NCI-H2171 (cell line): ENCODE measurements around the gene PI4KA.
"Not testable (repeated sequence)": the region's sequence is repeated elsewhere in the genome, so short reads cannot be mapped to it uniquely, and the experiment has no call there.

Experiments used
- DNase-seq: peaks from one replicate; lab custom pipeline; 2025; lab: John Stamatoyannopoulos, UW

Gene PI4KA

GRCh38 chr22:20776624-20777405 lies 81.8 kb downstream of the PI4KA start:
- no peak for DNase-seq

GRCh38 chr22:20775342-20775895 lies 83.2 kb downstream of the PI4KA start:
- no peak for DNase-seq

DNA sequence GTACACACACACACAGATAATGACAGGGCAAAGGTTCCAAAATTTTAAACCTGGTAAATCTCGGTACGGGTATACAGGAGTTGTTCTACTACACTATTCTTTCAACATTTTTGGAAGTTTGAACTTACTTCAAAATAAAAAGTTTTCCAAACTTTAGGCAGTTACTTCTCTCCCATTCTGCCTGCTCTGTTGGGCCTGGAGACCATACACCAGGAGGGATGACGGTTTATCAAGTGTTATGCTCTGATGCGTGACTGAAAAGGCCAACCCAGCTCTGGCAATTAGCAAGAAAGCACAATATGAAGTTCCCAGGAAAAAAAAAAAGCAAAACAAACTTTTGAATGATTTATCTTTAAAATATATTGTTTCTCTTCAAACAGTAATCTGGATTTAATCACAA lies 83.7 kb downstream of the PI4KA start:
- no peak for DNase-seq

GRCh38 chr22:20773793-20774212 lies 84.8 kb downstream of the PI4KA start, which contains the start of gene SERPIND1:
TSS of gene SERPIND1 (plus strand) at chr22:20774113. CDS start at chr22:20779313, 5,200 bp downstream.
- no peak for DNase-seq

- DNase-seq, result no peak
Observed at GRCh38 chr22:20771918-20772625, 86.5 kb downstream of the PI4KA start.

DNA sequence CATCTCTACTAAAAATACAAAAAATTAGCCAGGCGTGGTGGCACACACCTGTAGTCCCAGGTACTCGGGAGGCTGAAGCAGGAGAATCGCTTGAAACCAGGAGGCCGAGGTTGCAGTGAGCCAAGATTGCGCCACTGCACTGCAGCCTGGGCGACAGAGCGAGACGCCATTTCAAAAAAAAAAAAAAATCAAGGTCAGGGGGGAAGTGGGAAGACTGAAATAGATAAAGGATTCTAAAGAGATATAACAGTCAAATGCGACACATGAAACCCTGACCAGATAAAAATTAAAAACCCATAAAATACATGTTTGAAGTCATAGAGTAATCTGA lies 89.2 kb downstream of the PI4KA start:
- not testable (repeated sequence) for DNase-seq

GRCh38 chr22:20766530-20766929 lies 92.1 kb downstream of the PI4KA start:
- DNase-seq, result no peak

DNA sequence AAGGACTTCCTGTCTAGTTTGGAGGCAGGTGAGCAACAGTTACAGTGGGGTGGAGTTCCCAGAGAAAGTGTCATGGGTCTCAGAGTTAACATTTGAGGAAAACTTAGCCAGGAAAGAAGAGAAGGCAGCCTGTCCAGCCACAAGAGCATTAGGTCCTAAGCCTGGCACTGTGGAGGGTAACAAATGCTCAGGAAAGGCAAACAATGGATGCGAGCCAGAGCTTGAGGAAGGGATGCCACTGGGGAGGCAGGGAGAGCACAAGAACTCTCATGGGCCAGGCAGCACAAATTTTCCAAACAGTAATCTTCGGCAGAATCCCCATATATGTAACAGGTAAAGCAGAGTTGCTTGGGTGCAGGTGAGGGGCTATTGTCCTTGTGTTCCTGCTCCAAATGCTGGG lies 92.7 kb downstream of the PI4KA start:
- no peak for DNase-seq

GRCh38 chr22:20764729-20765128 lies 93.9 kb downstream of the PI4KA start:
- DNase-seq, result no peak

- no peak for DNase-seq
Observed at GRCh38 chr22:20764471-20764720, 94.2 kb downstream of the PI4KA start.

DNA sequence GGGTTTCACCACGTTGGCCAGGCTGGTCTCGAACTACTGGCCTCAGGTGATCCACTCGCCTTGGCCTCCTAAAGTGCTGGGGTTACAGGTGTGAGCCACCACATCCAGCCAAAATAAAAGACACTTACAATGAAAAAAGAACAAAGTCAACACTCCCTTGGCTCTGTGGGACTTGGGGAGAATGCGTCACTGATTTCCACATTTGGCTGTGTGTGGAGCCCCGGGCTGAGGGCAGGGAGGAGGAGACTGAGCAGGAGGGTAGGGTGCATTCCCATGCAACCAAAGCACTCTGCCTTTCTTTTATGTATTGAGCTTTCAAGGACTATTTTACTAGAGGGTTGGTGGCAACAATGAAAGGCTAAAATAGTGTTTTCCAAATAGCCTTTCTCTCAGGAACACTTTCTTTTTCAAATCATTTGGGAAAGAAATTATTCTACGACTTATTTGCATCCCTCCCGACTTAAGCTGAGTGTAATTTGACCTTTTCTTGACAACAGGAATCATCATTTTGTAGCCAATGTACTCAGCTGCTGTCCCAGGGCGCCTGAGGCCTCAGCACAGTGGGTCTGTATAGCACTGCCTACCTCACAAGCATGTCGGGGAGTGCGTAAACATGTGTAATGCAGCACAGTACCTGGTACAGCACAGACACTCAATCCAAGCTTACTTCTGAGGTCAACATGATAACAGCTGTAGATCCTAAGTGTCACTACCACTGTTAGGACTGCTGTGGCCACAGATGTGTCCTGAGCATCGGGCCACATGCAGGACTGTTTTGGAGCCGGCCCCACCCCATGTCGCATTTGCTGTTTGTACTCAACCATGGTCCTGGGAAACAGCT lies 94.8 kb downstream of the PI4KA start:
- no peak for DNase-seq

GRCh38 chr22:20762233-20762796 lies 96.3 kb downstream of the PI4KA start:
- DNase-seq, result no peak

- DNase-seq, result no peak
Observed at GRCh38 chr22:20761536-20761935, 97.1 kb downstream of the PI4KA start.

DNA sequence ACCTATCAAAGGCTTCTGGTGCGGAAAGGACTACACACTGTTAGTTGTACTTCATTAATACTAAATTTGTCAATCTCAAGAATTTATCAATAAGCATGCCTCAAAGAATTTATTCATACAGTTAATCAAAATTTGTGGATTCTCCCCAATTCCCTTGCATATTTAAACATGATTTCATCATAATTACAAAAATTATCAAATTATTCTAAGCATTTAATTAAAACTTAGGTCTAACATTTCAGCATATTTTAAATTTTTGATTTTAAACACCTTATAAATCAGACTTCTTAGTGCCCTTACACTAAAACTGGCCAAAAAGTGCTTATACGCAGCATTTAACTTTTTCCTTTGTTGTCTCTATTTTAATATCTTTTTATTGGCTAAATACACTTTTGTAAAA lies 98.5 kb downstream of the PI4KA start:
- DNase-seq, result no peak

- no peak for DNase-seq
Observed at GRCh38 chr22:20758688-20759087, 99.9 kb downstream of the PI4KA start.

DNA sequence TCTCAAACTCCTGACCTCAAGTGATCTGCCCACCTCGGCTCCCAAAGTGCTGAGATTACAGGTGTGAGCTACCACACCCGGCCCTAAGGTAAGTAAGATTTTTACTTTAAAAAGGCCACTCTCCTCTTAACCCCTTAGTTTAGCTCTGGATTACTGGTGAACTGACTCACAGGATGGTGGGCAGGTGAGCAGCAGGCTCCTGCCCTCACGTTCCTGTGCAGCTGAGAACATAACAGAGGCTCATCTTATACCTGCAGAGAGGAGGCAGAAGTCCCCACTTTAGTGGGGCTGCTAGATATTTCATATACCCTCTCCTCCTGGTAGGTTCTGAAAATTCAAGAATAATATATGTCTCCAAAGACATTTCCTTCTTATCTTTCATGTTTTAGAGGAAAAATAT lies 101.8 kb downstream of the PI4KA start:
- DNase-seq, result no peak

DNA sequence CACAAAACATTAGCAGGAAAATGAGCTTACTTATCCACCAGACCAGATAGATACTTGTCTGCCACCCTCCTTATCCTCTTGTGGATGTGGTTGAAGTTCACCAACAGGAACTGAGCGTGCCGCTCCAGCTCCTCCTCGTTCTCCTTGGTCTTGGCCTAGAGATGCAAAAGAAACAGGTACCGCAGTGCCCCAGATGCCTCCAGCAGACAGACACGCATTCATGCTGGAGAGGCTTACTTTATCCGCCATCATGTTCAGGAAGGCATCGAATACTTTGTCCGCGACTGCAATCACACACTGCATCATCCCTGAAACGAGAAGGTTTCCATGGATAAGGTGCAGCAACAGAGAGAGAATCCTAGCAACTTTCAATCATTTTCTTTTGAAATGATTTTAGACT lies 105.7 kb downstream of the PI4KA start:
- no peak for DNase-seq

DNA sequence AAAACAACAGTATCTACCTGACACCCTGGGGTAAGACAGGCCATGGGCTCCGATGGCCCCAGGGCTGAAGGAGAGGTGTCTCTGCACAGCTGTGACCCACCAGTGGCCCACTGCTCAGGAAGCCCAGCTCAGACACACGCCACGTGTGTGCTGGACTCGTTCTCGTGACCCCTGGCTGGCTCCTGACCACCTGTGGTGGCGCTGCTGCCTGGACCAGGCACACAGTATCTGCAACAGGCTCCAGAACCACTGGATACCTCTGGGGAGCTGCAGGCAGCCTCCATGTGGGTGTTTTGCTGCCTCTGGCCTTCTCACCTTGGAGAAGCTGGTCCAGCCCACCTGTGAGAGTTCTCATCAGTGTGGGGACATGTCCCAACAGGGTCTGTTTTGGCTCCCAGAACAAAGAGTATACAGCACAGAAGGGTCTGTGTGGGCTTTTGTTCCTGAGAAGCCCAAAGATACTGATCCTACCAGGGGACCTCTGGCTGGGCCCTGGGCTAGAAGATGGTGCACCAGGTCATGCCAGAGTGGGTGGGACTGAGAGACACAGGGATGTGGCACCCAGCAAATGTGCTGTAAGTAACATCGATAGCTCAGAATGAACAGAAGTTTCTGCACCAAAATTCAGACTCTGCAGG lies 106.4 kb downstream of the PI4KA start:
- DNase-seq, result no peak

GRCh38 chr22:20751185-20751851 lies 107.3 kb downstream of the PI4KA start:
- DNase-seq, result no peak

- DNase-seq, result no peak
Observed at GRCh38 chr22:20750461-20751184, 108.0 kb downstream of the PI4KA start.

GRCh38 chr22:20749453-20749852 lies 109.2 kb downstream of the PI4KA start:
- DNase-seq, result no peak
